GM21447 (cell line): ENCODE results near the gene NSMF.
"Not testable (repeated sequence)": the region's sequence is repeated elsewhere in the genome, so short reads cannot be mapped to it uniquely, and the experiment has no call there.

Experiments
- ATAC-seq: cut with Tn5 transposase; IDR thresholded peaks from one replicate; pipeline ENCODE4 v1.9.1; 2021; ENCODE audit not compliant: unreplicated experiment

Gene NSMF

DNA sequence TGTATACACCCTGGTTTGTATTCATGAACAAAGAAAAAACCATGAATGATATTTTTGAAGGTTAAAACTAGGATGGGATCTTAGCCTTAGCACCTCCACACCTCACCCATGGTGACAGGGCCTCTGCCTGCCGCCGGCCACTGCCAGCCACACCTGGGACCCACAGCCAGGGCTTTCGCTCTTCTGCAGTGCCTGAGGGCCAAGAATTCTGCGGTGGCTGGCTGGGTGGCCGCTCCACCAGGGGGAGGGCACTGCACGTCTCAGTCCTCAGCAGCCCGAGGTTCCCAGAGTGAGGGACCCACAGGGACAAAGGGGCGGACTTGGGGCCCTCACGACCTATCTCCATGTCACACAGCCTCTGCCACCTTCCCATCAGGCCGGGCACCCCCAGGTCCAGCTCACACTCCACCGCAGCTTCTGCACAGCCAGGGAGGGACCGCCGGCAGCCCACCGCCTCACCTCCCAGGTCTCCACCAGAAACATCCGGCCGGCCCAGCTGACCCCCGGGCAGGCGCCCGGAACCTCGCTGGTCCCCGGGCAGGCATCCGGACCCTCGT lies 43.0 kb downstream of the NSMF start:
- ATAC-seq: no peak

DNA sequence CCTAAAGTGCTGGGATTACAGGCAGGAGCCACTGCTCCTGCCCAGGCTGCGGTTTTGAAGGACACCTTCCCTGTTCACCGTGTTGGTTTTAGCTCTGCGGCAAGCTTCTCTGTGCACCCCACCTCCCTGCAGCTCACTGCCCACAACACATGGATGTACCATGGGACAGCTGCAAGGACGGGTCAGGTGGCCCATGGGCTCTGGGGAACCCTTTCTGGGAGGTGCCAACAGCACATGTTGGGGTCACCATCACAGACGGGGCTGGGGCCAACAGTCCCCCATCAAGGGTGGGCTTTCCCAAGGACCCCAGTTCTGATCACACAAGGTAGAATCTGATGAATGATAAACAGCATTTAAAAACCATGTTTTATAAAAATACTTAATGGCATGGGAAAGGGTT lies 43.7 kb downstream of the NSMF start:
- no peak for ATAC-seq

DNA sequence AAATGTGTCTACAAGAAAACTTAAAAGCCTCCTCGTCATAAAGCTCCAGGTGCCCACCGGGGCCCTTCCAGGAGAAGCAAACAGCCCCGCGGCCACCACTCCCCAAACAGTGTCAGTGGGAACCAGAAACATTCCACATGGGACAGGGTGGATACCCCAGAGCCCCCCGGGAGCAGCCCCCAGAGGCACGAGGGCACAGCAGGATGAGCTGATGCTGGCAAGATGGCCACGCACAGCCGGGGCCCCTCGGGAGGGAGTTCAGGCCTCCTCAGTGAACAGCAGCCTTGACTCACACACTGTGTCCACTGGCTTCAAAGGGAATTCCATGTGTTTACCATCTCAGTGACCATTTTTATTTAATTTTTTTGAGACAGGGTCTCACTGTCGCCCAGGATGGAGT lies 46.7 kb downstream of the NSMF start:
- no peak for ATAC-seq

DNA sequence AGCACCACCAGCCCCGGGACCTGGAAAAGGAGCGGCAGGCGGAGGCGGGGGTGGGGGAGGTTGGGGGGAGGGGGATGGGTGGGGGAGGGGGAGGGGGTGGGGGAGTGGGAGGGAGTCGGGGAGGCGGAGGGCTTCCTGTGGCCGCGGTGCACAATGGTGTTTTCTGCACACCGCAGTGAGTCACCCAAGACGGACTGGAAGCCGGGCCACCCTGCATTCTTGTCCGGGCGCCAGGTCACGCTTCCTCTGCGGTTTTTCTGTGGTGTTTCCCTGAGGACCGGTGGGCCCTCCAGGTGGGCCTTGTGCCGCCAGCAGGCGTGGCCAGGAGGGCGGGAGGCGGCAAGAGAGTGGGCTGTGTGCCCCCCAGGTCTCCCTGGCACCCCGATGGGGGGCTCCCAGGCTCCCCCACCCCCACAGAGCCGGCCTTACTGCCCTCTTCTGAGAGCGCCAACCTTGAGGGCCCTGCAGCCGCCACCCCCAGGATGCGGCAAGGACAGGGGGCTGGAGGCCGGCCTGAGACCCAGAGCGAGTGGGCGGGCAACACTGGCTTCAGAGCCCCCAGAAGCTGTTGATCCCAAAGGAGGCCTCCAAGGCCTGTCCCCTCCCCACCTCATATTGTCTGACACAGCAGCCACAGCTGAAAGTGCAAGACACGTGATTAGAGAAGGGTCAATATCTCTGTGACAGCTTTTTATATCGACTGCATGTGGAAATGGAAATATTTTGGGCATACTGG lies 47.3 kb downstream of the NSMF start:
- no peak for ATAC-seq

DNA sequence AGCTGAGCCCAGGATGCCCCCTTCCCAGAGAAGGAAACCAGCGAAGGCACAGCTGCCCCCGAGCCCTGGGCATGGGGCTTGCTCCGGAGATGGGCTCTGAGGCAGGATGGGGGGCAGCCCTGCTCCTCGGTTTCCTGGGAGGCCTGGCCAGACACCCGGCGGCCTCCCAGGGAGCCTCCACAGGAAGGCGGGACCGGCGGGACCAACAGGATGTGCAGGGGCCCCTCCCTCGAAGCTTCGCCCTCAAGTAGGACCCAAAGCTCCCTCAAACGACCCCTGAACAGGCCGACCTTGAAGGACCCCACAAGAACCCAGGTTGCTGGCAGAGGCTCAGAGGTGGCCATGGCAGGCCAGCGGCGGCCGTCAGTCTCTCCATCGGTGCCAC lies 47.9 kb downstream of the NSMF start:
- no peak for ATAC-seq

DNA sequence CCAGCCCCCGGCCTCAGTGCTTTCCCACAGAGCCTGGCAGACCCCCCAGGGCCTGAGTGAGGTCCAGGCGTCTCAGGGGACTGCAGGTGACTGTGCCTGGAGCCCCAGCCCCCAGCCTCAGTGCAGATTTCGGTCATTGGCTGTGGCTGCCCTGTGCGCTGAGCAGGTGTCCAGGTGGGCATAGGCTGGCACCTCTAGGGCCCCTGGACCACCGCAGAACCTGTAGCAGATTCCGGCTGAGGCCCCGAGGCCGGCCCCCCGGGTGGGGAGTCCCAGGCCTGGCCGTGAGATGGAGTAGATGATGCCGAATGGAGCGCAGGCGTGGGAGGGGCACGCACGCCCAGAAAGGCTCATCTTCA lies 48.3 kb downstream of the NSMF start:
- no peak for ATAC-seq

DNA sequence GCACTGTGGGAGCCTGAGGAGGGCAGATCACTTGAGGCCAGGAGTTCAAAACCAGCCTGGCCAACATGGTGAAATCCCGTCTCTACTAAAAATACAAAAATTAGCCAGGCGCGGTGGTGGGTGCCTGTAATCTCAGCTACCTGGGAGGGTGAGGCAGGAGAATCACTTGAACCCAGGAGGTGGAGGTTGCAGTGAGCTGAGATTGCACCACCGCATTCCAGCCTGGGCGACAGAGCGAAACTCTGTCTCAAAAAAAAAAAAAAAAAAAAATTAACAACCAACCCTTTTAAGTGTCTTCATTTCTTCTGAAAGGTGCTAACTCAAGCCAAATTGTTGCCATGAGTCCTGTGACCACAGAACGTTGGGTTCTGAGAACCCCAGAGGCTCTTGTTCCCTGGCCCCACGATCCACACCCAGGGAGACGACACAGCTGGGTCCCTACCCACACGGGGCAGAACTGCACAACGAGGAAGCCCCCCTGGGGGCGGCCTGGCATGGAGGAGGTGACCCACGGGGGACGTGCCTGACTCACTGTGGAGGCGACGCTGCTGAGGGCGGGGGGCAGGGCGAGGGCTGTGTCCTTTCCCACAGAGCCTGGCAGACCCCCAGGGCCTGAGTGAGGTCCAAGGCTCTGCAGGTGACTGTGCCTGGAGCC lies 48.8 kb downstream of the NSMF start:
- not testable (repeated sequence) for ATAC-seq

DNA sequence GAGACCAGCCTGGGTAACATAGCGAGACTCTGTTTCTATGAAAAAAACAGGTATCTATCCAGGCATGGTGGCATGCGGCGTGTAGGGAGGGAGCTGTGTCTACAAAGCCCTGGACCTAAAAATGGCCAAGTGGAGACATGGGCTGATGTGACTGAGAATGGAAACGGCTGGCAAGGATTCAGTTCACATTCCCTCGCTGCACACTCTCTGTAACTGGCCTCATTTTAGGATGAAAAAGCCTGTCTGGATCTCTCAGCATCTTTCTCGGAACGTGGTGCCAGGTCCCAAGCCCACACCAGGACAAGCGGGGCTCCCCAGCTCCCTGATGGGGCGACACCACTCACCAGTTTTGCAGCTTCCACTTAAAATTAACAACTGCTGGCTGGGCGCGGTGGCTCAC lies 49.6 kb downstream of the NSMF start:
- no peak for ATAC-seq

DNA sequence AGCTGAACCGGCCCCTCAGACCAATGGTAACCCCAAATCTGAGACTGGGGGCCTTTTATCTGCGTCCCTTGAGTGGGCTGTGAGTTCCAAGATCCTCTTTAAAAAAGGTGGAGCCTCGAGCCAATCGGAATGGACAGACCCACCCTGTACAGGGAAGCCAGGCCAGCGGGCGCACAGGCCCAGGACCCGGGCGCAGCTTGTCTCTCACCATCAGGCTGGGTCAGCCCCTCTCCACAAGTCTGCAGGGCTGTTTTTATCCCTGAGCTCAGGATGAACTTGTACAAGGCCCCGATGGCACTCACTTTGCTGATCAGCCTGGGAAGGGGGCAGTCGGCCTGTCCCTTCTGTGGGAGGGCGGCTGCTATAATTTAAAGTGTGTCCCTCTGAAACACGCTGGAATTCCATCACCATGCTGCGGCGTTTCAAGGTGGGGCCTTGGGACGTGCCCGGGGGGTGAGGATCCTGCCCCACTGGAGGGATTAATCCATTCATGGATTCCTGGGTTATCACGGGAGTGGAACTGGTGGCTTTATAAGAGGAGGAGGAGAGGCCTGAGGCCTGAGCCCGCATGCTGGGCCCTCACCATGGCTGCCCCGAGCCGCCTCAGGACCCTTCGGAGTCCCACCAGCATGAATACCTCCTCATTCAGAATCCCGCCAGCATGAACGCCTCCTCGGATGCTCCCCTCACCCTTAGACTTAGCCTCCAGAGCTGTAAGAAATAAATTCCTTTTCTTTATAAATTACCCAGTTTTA lies 50.3 kb downstream of the NSMF start:
- ATAC-seq: no peak

DNA sequence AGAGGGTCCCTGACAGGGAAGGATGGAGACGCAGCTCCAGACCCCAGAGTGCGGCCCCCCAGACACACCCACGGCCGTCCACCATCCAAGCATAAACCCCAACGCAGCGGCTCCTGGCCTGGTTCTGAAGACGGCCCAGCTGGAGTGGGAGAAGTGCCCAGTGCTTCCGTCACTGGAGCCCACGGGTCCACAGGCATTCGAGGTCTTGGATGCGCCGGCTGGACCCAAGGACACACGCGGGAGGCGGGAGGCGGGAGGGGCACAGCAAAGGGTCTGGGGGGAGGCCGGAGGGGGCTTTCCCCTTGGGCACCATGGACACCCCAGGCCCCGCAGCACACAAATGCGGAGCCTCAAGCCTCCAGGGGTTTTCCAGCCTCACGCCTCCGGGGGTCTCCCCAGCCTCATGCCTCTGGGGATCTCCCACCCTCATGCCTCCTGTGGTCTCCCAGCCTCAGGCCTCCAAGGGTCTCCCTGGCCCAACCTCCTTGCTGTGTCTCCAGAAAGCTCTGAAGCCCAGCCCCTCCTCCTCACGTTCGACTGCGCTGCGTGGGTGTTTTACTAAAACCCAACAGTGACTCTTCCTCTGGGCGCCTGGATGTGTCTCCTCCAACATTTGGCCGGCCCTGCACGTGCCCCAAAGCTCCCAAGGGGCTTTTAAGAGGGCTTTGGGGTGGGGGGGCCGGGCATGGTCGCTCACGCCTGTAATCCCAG lies 51.4 kb downstream of the NSMF start:
- ATAC-seq: no peak

DNA sequence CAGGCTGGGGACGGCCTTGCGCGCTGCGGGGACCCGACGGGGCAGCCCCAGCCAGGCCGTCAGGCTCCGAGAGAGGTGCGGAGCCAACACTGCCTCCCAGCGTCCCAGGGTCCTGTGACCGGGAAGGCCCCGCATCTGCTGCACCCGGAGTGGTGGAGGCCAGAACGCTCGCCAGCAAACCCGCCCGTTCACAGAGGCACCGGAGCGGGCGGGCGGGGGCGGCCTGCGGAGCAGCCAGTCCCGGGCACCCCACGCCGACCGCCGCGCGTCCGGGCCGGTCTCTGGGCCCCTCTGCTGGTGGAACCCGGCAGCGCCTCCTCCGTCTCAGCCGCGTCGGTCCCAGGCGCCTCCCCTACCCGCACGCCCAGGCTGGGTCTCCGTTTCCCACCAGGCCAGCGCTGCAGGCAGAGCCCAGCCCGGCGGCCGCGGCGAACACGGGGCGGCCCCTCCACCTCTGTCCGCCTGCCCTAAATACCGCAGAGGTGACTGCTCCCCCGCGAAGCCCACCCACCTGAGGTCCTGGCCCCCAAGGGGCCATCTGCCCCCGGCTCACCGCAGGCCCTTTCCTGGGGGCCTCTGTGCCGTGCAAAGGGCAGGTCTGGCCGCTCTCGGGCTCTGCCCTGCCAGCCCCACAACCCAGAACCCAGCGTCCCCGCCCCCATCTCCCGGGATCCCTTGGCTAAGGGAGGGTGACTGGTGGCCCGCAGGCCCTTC lies 52.1 kb downstream of the NSMF start:
- no peak for ATAC-seq

DNA sequence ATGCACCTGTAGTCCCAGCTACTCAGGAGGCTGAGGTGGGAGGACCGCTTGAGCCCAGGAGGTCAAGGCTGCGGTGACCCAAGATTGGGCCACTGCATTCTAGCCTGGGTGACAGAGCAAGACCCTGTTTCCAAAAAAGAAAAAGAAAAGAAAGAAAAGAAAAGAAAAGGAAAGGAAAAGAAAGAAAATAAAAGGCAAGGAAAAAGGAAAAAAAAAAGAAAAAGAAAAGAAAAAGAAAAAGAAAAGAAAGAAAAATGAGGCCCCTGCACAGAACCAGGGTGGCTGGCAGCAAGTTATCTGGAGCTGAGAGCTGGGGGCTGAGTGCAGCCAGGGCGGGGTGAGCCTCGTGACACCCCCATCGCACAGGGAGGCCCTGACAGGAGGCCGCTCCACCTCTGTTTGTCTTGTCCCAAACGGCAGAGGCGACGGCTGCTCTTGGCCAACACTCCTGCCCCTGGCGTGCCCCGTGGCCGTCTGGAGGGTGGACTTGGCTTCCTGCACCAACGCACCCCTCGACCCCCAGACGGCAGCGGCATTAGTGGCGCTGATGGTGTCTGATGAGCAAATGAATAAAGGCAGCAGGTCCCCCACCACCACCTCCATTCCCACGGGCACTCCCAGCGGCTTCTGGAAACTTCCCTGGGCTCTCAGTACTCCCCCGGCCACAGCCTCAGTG lies 52.9 kb downstream of the NSMF start:
- no peak for ATAC-seq

DNA sequence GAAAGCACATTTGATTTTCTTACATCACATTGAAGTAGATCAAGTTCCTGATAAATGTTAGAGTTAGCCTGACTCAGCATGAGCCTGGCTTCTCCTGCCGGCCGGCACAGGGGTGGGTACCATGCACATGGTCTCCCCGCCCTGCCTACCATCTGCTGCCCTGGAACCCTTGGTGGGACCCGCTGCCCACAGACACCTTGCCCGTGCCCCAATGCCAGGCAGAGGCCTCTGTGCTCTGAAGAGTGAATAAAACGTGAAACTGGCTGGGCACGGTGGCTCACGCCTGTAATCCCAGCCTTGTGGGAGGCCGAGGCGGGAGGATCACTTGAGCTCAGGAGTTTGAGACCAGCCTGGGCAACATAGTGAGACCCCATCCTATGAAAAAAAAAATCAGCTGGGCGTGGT lies 53.5 kb downstream of the NSMF start:
- no peak for ATAC-seq

DNA sequence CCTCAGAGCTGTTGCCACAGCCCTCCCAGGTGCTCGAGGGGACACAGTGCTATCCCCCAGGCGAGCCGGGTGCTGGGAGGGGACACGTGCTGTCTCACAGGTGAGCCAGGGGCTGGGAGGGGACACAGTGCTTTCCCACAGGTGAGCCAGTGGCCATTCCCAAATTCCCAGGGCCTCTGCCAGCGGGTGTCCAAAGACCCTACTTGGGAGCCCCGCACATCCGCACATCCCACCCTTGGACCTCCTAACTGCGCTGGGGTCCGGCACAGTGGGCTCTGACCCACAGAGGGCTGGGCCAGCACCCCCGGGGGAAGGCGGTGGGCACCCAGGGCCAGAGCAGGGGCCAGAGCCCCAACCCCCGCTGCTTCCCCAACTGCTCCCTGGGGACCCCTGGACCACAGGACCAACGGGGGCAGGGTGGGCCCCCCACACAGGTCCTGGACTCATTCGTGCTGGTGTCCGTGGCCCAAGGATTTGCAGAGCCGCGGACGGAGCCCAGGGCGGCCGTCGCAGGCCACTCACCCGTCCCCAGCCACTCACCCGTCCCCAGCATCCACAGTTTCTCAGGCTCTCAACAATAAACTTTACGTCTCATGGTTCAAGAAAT lies 54.1 kb downstream of the NSMF start:
- no peak for ATAC-seq

DNA sequence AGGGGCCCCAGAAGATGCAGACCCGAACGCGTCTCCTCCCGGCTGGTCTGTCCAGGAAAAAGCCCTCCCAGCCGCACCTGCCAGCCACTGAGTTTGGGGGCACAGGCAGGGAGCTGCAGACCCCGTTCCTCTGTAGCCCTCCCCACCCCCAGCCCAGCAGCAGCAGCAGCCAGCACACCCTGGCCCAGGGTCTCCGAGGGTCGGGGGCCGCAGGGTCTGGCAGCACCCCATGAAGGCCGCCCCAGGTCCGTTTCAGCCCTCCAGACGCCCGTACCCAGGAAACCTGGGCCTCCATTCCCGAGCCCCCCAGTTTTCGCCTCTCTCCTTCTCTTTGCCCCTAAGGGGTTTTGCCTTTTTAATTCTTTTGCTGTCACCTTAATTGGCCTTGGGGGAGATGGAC lies 55.9 kb downstream of the NSMF start:
- ATAC-seq: no peak

DNA sequence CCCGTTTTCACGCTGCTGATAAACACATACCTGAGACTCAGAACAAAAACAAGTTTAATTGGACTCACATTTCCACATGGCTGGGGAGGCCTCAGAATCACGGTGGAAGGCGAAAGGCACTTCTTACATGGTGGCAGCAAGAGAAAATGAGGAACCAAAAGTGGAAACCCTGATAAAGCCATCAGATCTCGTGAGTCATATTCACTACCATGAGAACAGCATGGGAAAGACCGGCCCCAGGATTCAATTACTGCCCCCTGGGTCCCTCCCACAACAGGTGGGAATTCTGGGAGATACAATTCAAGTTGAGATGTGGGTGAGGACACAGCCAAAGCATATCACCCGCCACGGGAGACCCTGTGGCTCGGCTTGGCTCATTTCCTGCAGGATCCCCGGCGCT lies 56.4 kb downstream of the NSMF start:
- ATAC-seq: no peak

DNA sequence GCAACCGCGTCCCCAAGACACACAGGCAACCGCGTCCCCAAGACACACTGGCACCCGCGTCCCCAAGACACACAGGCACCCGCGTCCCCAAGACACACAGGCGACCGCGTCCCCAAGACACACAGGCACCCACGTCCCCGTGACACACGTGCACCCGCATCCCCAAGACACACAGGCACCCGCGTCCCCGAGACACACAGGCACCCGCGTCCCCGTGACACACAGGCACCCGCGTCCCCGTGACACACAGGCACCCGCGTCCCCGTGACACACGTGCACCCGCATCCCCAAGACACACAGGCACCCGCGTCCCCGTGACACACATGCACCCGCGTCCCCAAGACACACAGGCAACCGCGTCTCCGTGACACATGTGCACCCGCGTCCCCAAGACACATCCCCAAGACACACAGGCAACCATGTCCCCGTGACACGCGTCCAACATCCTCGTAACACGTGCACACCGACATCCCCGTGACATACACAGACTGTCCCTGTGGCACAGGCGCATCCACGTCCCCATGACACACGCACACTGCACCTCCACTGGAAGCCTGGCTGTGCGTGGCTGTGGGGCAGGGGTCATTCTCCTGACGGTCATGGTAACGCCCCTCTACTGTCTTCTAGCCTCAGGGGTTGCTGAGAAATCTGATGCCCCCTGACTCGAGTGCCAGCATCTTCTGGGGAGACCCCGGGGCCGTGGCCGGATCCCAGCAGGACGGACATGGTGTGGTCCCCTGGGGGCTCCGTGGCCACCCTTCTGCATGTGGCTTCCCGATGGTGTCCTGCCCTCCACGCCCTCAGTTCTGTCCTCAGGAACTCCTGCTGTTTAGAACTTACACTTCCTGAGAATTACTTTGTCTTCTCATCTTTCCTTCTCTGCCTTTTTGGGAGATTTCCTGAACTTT lies 60.3 kb downstream of the NSMF start:
- ATAC-seq: no peak

DNA sequence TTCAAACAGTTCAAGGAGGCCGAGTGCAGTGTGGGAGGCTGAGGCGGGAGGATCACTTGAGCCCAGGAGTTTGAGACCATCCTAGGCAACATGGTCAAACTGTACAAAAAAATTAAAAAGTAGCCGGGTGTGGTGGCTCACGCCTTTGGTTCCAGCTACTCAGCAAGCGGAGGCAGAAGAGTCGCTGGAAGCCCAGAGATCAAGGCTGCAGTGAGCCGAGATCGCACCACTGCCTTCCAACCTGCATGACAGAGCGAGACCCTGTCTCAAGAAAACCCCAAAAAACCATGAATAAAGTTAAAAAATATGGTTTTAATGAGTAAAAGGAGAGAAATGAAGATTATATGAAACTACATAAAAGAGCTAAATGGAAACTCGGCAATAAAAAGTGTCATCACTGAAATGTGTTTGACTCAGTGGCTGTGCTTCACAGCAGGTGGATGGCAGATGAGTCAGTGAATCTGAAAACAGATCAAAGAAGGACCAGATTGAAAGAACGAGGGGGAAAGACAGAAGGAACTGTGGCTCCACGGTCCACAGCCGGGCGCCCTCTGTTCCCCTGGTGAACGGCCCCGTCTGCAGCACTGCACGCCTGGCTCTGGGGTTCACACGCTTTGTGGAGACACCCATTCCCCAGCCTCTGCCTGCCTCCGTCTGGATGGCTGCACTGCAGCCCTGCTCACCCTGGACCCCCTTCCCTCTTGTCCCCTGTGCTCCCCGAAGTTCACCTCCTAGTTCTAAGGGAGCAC lies 61.3 kb downstream of the NSMF start:
- no peak for ATAC-seq
